GM23338 (cell line): ENCODE results near the gene HSF2BP. TPM values are rescaled to one million over a fixed set of nuclear protein-coding genes. Genes with fewer than 3 reads are reported as not detected.

ENCODE experiments used
- ATAC-seq: fragments of 200-7000 bp; cut with Tn5 transposase; 3 replicates; pipeline ENCODE4 v1.9.1; 2020
- DNase-seq: peaks from one replicate; pipeline ENCODE4 v3.0.0-alpha.2; 2015; ENCODE audit warnings: low spot score
- H2AFZ ChIP-seq: fragments of 200-600 bp; sonication (generic); 2 replicates; pipeline ENCODE4 v1.8.0; 2016; ENCODE audit warnings: antibody characterized with exemption, mild to moderate bottlenecking, moderate library complexity
- H3F3A ChIP-seq: fragments of 200-600 bp; sonication (generic); replicated peaks from 2 replicates; pipeline ENCODE4 v1.8.0; 2017; ENCODE audit warnings: antibody characterized with exemption, mixed run types, low read depth
- H3K27ac ChIP-seq: fragments of 200-600 bp; sonication (generic); 2 replicates; pipeline ENCODE4 v1.6.1; 2016; ENCODE audit warnings: low read depth
- H3K27me3 ChIP-seq: fragments of 200-600 bp; sonication (generic); 2 replicates; pipeline ENCODE4 v1.8.0; 2016; ENCODE audit warnings: mild to moderate bottlenecking, mixed run types, moderate library complexity; ENCODE audit not compliant: insufficient read depth
- H3K36me3 ChIP-seq: fragments of 200-600 bp; sonication (generic); 2 replicates; pipeline ENCODE4 v1.8.0; 2016; ENCODE audit warnings: mild to moderate bottlenecking; ENCODE audit not compliant: insufficient read depth
- H3K4me1 ChIP-seq: fragments of 200-600 bp; sonication (generic); 2 replicates; pipeline ENCODE4 v1.8.0; 2016; ENCODE audit warnings: mild to moderate bottlenecking, moderate library complexity; ENCODE audit not compliant: insufficient read depth
- H3K4me2 ChIP-seq: fragments of 200-600 bp; sonication (generic); 2 replicates; pipeline ENCODE4 v1.7.1; 2017; ENCODE audit warnings: mixed run types
- H3K4me3 ChIP-seq: fragments of 200-600 bp; sonication (generic); 2 replicates; pipeline ENCODE4 v1.6.1; 2016; ENCODE audit warnings: mixed run types
- H3K79me2 ChIP-seq: fragments of 200-600 bp; sonication (generic); replicated peaks from 2 replicates; pipeline ENCODE4 v1.8.0; 2017; ENCODE audit warnings: mild to moderate bottlenecking; ENCODE audit not compliant: insufficient read depth
- H3K9me2 ChIP-seq: fragments of 200-600 bp; sonication (generic); 2 replicates; pipeline ENCODE4 v1.8.0; 2017; ENCODE audit not compliant: insufficient read depth
- H4K20me1 ChIP-seq: fragments of 200-600 bp; sonication (generic); replicated peaks from 2 replicates; pipeline ENCODE4 v1.8.0; 2017; ENCODE audit warnings: mild to moderate bottlenecking; ENCODE audit not compliant: insufficient read depth
- H3K27ac Mint-ChIP-seq: 2 replicates; pipeline ENCODE4 v1.8.0; 2020; ENCODE audit warnings: inconsistent platforms, mild to moderate bottlenecking, moderate library complexity, mixed read lengths
- H3K27me3 Mint-ChIP-seq: 3 replicates; pipeline ENCODE4 v1.8.0; 2022; ENCODE audit warnings: low read depth, mild to moderate bottlenecking, moderate library complexity, mixed read lengths, inconsistent platforms; ENCODE audit not compliant: insufficient read depth, poor library complexity
- H3K36me3 Mint-ChIP-seq: 3 replicates; pipeline ENCODE4 v1.8.0; 2021; ENCODE audit warnings: low read depth, mild to moderate bottlenecking, inconsistent platforms, moderate library complexity, mixed read lengths
- H3K4me1 Mint-ChIP-seq: 3 replicates; pipeline ENCODE4 v1.8.0; 2020; ENCODE audit warnings: mild to moderate bottlenecking, inconsistent platforms, mixed read lengths
- H3K4me3 Mint-ChIP-seq: 3 replicates; pipeline ENCODE4 v1.8.0; 2021; ENCODE audit warnings: moderate library complexity, mild to moderate bottlenecking, inconsistent platforms, mixed read lengths
- H3K9me3 Mint-ChIP-seq: 3 replicates; pipeline ENCODE4 v1.8.0; 2020; ENCODE audit warnings: moderate library complexity, mild to moderate bottlenecking, inconsistent platforms, mixed read lengths
- CREB1 ChIP-seq: fragments of 250-450 bp; sonication (Bioruptor Pico); IDR thresholded peaks from 2 replicates; pipeline ENCODE4 v1.5.0; 2020; ENCODE audit warnings: low read depth, mild to moderate bottlenecking, moderate library complexity
- CTCF ChIP-seq, 2 experiments: fragments of 200-600 bp in 1 of 2; sonication (generic) in 1 of 2; conservative IDR thresholded peaks; 2 replicates each; pipeline versions ENCODE4 v1.5.1 to v1.6.1; 2016 to 2017; ENCODE audit warnings: antibody characterized with exemption in 2 of 2, low read depth in 2 of 2, mild to moderate bottlenecking in 2 of 2, moderate library complexity in 1 of 2
- ETS1 ChIP-seq: IDR thresholded peaks from 2 replicates; pipeline ENCODE4 v1.6.1; 2016; ENCODE audit warnings: antibody characterized with exemption
- EZH2 ChIP-seq: fragments of 200-600 bp; sonication (generic); IDR thresholded peaks from one replicate; pipeline ENCODE4 v1.8.0; 2017; ENCODE audit warnings: antibody characterized with exemption, mild to moderate bottlenecking, low read depth; ENCODE audit not compliant: unreplicated experiment
- EZH2phosphoT487 ChIP-seq: fragments of 200-600 bp; sonication (generic); IDR thresholded peaks from one replicate; pipeline ENCODE4 v1.8.1; 2018; ENCODE audit warnings: antibody characterized with exemption; ENCODE audit not compliant: unreplicated experiment
- NANOG ChIP-seq: IDR thresholded peaks from 2 replicates; pipeline ENCODE4 v1.6.1; 2016; ENCODE audit warnings: antibody characterized with exemption, borderline replicate concordance
- POLR2AphosphoS5 ChIP-seq: IDR thresholded peaks from 2 replicates; pipeline ENCODE4 v1.6.1; 2016; ENCODE audit warnings: antibody characterized with exemption, low read depth
- REST ChIP-seq: IDR thresholded peaks from one replicate; pipeline ENCODE4 v1.6.1; 2018; ENCODE audit warnings: antibody characterized with exemption; ENCODE audit not compliant: unreplicated experiment
- STAT1 ChIP-seq: IDR thresholded peaks from one replicate; pipeline ENCODE4 v1.6.1; 2016; ENCODE audit warnings: antibody characterized with exemption; ENCODE audit not compliant: unreplicated experiment
- ZNF114 ChIP-seq: fragments of 250-450 bp; sonication (Bioruptor Pico); IDR thresholded peaks from 2 replicates; pipeline ENCODE4 v1.5.0; 2020; ENCODE audit warnings: mild to moderate bottlenecking, moderate library complexity
- ZNF331 ChIP-seq: fragments of 250-450 bp; sonication (Bioruptor Pico); IDR thresholded peaks from 2 replicates; pipeline ENCODE4 v1.5.0; 2020; ENCODE audit warnings: low read depth, mild to moderate bottlenecking, moderate library complexity
- polyA plus RNA-seq: library from polyadenylated mRNA; unstranded; fragments of >200 nt; fragmentation: Nextera tagmentation; extraction: Ambion mirVana; gene quantifications from 2 replicates; pipeline ENCODE4 v1.2.1, GENCODE V29; 2016
- total RNA-seq: library from RNA; depleted of rRNA; stranded (reverse); fragments of >200 nt; shearing (Covaris generic); gene quantifications from 2 replicates; pipeline ENCODE4 v1.2.3, GENCODE V29; 2014

Gene HSF2BP
- total and polyA plus RNA-seq, 2 experiments from 2014 or later: 0.78 to 2.0 TPM

GRCh38 chr21:43608225-43608624 is 51.1 kb downstream of the HSF2BP start:
- DNase-seq: no peak
- peaks cover 2% of the 10 kb centered on the region for H3K27me3 Mint-ChIP-seq
- Histone ChIP-seq H3F3A (no peaks in the 10 kb centered on the region), H4K20me1 (no peaks in the 10 kb centered on the region), H2AFZ (no peak overlapping the region), H3K79me2 (no peaks in the 10 kb centered on the region), H3K27ac (no peak overlapping the region), H3K27me3 (no peaks in the 10 kb centered on the region), H3K36me3 (no peaks in the 10 kb centered on the region), H3K9me2 (no peaks in the 10 kb centered on the region), H3K4me1 (no peaks in the 10 kb centered on the region), H3K4me3 (no peak overlapping the region), H3K4me2 (no peak overlapping the region)
- no peaks in the 10 kb centered on the region for H3K36me3 Mint-ChIP-seq
- ATAC-seq: no peak
- peaks cover 3% of the 10 kb centered on the region; the same call in 2 of the 3 replicates for H3K4me1 Mint-ChIP-seq
- H3K27ac Mint-ChIP-seq: no peak overlapping the region
- TF ChIP-seq EZH2: no peak
- no peak for TF ChIP-seq ETS1
- TF ChIP-seq NANOG: no peak
- no peak for TF ChIP-seq ZNF114 (CRISPR knock-in tag)
- no peak for TF ChIP-seq POLR2AphosphoS5
- no peak for TF ChIP-seq STAT1
- TF ChIP-seq REST: no peak
- TF ChIP-seq CREB1 (CRISPR knock-in tag): no peak
- no peak overlapping the region for H3K4me3 Mint-ChIP-seq
- H3K9me3 Mint-ChIP-seq: no peaks in the 10 kb centered on the region

- Histone ChIP-seq H3K4me1 (no peaks in the 10 kb centered on the region), H3K27ac (no peak overlapping the region), H3K4me3 (no peak overlapping the region), H3K36me3 (no peaks in the 10 kb centered on the region), H3K9me2 (no peaks in the 10 kb centered on the region), H3K4me2 (no peak overlapping the region), H2AFZ (no peak overlapping the region), H3F3A (no peaks in the 10 kb centered on the region), H3K27me3 (no peaks in the 10 kb centered on the region), H4K20me1 (no peaks in the 10 kb centered on the region), H3K79me2 (no peaks in the 10 kb centered on the region)
- no peaks in the 10 kb centered on the region for H3K36me3 Mint-ChIP-seq
- ATAC-seq (no peak), DNase-seq (no peak)
- H3K9me3 Mint-ChIP-seq: no peaks in the 10 kb centered on the region
- H3K27me3 Mint-ChIP-seq: peaks cover 5% of the 10 kb centered on the region
- no peak overlapping the region for H3K4me3 Mint-ChIP-seq
- no peaks in the 10 kb centered on the region for H3K4me1 Mint-ChIP-seq
- no peak overlapping the region for H3K27ac Mint-ChIP-seq
- TF ChIP-seq ZNF114 (CRISPR knock-in tag): no peak
- TF ChIP-seq STAT1: no peak
- TF ChIP-seq ETS1: no peak
- TF ChIP-seq ZNF331 (CRISPR knock-in tag): no peak
- no peak for TF ChIP-seq NANOG
- TF ChIP-seq EZH2: no peak
- no peak for TF ChIP-seq EZH2phosphoT487
- no peak for TF ChIP-seq CTCF (conservative IDR thresholded peaks at IDR 0.05; ENCODE audit: low read depth in 2 of 2)
- no peak for TF ChIP-seq POLR2AphosphoS5
- no peak for TF ChIP-seq REST
Measured at GRCh38 chr21:43605320-43606215, 53.7 kb downstream of the HSF2BP start.
